ENCODE results near the gene CRYAB.

- no peak for TF ChIP-seq CTCF (IDR thresholded peaks at IDR 0.05; ENCODE audit: borderline replicate concordance, extremely low read depth, low read length, poor library complexity, severe bottlenecking)
- no peak for TF ChIP-seq EZH2 (IDR thresholded peaks at IDR 0.05; ENCODE audit: borderline replicate concordance, low read depth, low read length, severe bottlenecking)
Observed at GRCh38 chr11:111913031-111913861, 1.7 kb upstream of the CRYAB start.

Measured in DND-41 (cell line).